Esophagus muscularis mucosa (tissue), 4 donors: ENCODE results near the gene RAX. TPM values are rescaled to one million over a fixed set of nuclear protein-coding genes. Genes with fewer than 3 reads are reported as not detected.

ENCODE experiments used
- DNase-seq: peaks from one replicate; pipeline ENCODE4 v3.0.0-alpha.2; 2017; ENCODE audit errors: extremely low spot score
- H3K27ac ChIP-seq, 4 donors: fragments of 200-600 bp; sonication (generic); replicated peaks in 1 of 4; 1 replicate in 3 of 4; 2 replicates in 1 of 4; pipeline ENCODE4 v1.5.1; 2016 to 2019; ENCODE audit warnings: mild to moderate bottlenecking in 1 of 4
- H3K27me3 ChIP-seq, 4 donors: fragments of 200-600 bp; sonication (generic); one replicate each; pipeline versions ENCODE4 v1.5.1 to v1.6.0; 2016 to 2019
- H3K36me3 ChIP-seq, 4 donors: fragments of 200-600 bp; sonication (generic); one replicate each; pipeline ENCODE4 v1.5.1; 2016 to 2019
- H3K4me1 ChIP-seq, 4 donors: fragments of 200-600 bp; sonication (generic); one replicate each; pipeline ENCODE4 v1.5.1; 2016 to 2019
- H3K4me3 ChIP-seq, 4 donors: fragments of 200-600 bp; sonication (generic); 1 replicate in 2 of 4; 2 replicates in 2 of 4; pipeline ENCODE4 v1.5.1; 2016 to 2019; ENCODE audit warnings: mild to moderate bottlenecking in 4 of 4, moderate library complexity in 1 of 4
- H3K9me3 ChIP-seq, 4 donors: fragments of 200-600 bp; sonication (generic); 1 replicate in 3 of 4; 2 replicates in 1 of 4; pipeline ENCODE4 v1.5.1; 2016 to 2019
- EP300 ChIP-seq: sonication (generic); formaldehyde crosslinking; IDR thresholded peaks from one replicate; pipeline ENCODE4 v1.6.1; 2017; ENCODE audit warnings: antibody characterized with exemption
- POLR2A ChIP-seq: fragments of 450-650 bp; IDR thresholded peaks from one replicate; pipeline ENCODE4 v1.6.1; 2017; ENCODE audit warnings: antibody characterized with exemption, moderate library complexity, mild to moderate bottlenecking, low read depth
- POLR2AphosphoS5 ChIP-seq, 2 donors: sonication (generic); formaldehyde crosslinking; IDR thresholded peaks; one replicate each; pipeline ENCODE4 v1.6.1; 2017; ENCODE audit warnings: antibody characterized with exemption in 2 of 2
- WGBS: methylation state at CpG from one replicate; pipeline ENCODE4 v1.1.5; 2018; 5-methylcytosine and 5-hydroxymethylcytosine counted together
- intact Hi-C: fragments of 100-400 bp; cut with DNase I; formaldehyde crosslinking; loops from one replicate; pipeline ENCODE4 v1.15.1; 2023
- total RNA-seq, 4 donors: library from RNA; depleted of rRNA; stranded (reverse); fragments of >200 nt; gene quantifications; one replicate each; pipeline versions ENCODE4 v1.1.0 to v1.2.1, GENCODE V29; 2016
- TF ChIP-seq, protein P1 (sequence below), 3 experiments: fragments of 200-600 bp in 2 of 3; fragments of 450-650 bp in 1 of 3; sonication (generic) in 2 of 3; IDR thresholded peaks; one replicate each; pipeline ENCODE4 v1.5.1; 2017 to 2019; ENCODE audit warnings: antibody characterized with exemption in 3 of 3, mild to moderate bottlenecking in 2 of 3, moderate library complexity in 1 of 3

Gene RAX
- total RNA-seq, 4 donors from 2014 or later, result not detected

DNA sequence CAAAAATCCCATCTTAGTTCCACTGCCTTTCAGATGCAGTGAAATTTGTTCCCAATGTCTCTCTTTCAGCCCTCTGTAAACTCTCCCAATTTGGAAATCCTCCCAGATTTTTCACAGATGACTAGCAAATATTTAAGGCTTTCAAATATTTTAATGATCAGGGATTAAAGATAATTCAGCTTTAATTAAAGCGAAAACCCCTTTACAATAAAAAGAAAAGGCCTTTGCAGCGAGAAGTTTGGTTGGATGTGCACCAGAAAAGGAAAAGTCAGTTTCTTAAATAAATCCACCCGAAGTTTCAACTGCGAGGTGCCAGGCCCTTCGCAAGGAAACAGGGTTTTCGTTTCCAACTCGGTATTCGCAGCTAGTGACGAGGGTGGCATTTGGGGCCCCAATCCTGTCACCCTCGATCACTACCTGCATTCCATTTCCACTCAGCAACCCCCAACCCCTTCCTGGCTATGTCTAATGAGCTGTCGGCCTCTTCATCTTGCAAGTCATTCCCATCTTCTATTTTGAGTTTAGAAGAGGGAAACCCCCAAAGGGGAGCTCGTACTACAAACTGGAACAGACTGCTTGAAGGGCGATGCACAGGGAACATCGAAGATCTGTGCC lies 1.5 kb downstream of the RAX start:
- Histone ChIP-seq H3K27me3 (peaks cover 3 to 100% (median 72%) of the 10 kb centered on the region in 4 donors), H3K4me1 (peaks cover 24 to 54% (median 52%) of the 10 kb centered on the region in 4 donors), H3K36me3 (no peaks in the 10 kb centered on the region), H3K27ac (no peak overlapping the region), H3K4me3 (peak overlapping the region in 2 of 4 donors; percentile 25 to 43), H3K9me3 (no peaks in the 10 kb centered on the region)
- DNase-seq, result no peak
- TF ChIP-seq POLR2A (no peak), POLR2AphosphoS5 (IDR thresholded peaks at IDR 0.05) (no peak), EP300 (no peak)
- TF ChIP-seq, protein P1, sequence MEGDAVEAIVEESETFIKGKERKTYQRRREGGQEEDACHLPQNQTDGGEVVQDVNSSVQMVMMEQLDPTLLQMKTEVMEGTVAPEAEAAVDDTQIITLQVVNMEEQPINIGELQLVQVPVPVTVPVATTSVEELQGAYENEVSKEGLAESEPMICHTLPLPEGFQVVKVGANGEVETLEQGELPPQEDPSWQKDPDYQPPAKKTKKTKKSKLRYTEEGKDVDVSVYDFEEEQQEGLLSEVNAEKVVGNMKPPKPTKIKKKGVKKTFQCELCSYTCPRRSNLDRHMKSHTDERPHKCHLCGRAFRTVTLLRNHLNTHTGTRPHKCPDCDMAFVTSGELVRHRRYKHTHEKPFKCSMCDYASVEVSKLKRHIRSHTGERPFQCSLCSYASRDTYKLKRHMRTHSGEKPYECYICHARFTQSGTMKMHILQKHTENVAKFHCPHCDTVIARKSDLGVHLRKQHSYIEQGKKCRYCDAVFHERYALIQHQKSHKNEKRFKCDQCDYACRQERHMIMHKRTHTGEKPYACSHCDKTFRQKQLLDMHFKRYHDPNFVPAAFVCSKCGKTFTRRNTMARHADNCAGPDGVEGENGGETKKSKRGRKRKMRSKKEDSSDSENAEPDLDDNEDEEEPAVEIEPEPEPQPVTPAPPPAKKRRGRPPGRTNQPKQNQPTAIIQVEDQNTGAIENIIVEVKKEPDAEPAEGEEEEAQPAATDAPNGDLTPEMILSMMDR (IDR thresholded peaks at IDR 0.05), result no peak
- intact Hi-C loops, result no loop called here
- WGBS, result 23% methylated on average over 14 of the region's 14 CpGs

GRCh38 chr18:59270689-59271257 lies 2.5 kb downstream of the RAX start:
- TF ChIP-seq POLR2AphosphoS5 (IDR thresholded peaks at IDR 0.05), result no peak
- TF ChIP-seq POLR2A, result no peak
- TF ChIP-seq EP300, result no peak
- TF ChIP-seq, protein P1 (IDR thresholded peaks at IDR 0.05), result no peak
- DNase-seq, result peak; percentile 60
- H3K27me3 ChIP-seq, result peaks cover 3 to 100% (median 75%) of the 10 kb centered on the region in 4 donors
- peaks cover 24 to 54% (median 52%) of the 10 kb centered on the region in 4 donors for H3K4me1 ChIP-seq
- H3K27ac ChIP-seq, result no peak overlapping the region
- no peak overlapping the region for H3K4me3 ChIP-seq
- H3K36me3 ChIP-seq, result no peaks in the 10 kb centered on the region
- 24% methylated on average over 4 of the region's 4 CpGs for WGBS
- no peaks in the 10 kb centered on the region for H3K9me3 ChIP-seq
- intact Hi-C loops, result no loop called here

DNA sequence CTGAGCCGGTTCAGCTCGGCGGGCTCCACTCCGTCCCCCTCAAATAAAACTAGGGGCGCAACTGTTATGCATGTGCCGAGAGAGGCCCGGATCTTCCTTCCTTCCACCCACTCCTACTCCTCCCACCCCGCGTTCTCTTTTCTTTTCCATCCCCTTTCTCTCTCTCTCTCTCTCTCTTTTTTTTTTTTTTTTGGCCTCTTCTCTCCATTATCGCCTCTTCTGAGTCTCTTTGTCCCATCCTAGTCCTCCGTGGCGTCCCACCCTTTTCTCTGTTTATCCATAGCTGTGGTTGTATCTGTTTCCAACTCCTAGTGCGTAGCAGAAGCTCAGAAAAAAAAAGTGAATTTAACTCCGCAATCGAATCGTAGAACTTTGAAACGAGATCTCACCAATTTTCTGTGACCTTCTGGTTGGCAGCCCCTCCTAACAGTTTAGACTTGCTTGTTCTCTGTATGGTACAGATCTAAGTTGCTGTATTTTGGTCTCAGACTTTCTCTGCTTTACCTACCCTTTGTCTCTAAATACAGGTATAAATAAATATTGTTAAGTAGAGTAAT lies 3.6 kb downstream of the RAX start:
- H3K4me3 ChIP-seq, result peak overlapping the region in 3 of 4 donors; percentile 3 to 45 (median 35)
- no peak for TF ChIP-seq EP300
- TF ChIP-seq, protein P1 (IDR thresholded peaks at IDR 0.05), result no peak
- no peak for TF ChIP-seq POLR2A
- TF ChIP-seq POLR2AphosphoS5 (IDR thresholded peaks at IDR 0.05), result no peak

GRCh38 chr18:59268721-59269562 lies 4.3 kb downstream of the RAX start:
- intact Hi-C loops, result no loop called here
- H3K4me1 ChIP-seq, result peaks cover 21 to 58% (median 57%) of the 10 kb centered on the region in 4 donors
- peaks cover 3 to 100% (median 82%) of the 10 kb centered on the region in 4 donors for H3K27me3 ChIP-seq
- 2% methylated on average over 11 of the region's 90 CpGs for WGBS
- no peak overlapping the region for H3K27ac ChIP-seq
- H3K4me3 ChIP-seq, result peak overlapping the region; percentile 3 to 45 (median 31)
- TF ChIP-seq POLR2A (no peak), EP300 (no peak), POLR2AphosphoS5 (IDR thresholded peaks at IDR 0.05) (no peak)
- TF ChIP-seq, protein P1 (IDR thresholded peaks at IDR 0.05), result no peak
- no peaks in the 10 kb centered on the region for H3K9me3 ChIP-seq
- peak; percentile 79 for DNase-seq
- H3K36me3 ChIP-seq, result no peaks in the 10 kb centered on the region

More for the DNA sequence above, 3.6 kb downstream of the RAX start:
- no peak overlapping the region for H3K27ac ChIP-seq
- 8% methylated on average over 17 of the region's 17 CpGs for WGBS
- no peaks in the 10 kb centered on the region for H3K36me3 ChIP-seq
- no peaks in the 10 kb centered on the region for H3K9me3 ChIP-seq
- H3K4me1 ChIP-seq, result peaks cover 24 to 61% (median 61%) of the 10 kb centered on the region in 4 donors
- intact Hi-C loops, result no loop called here
- no peak for DNase-seq
- H3K27me3 ChIP-seq, result peaks cover 3 to 100% (median 80%) of the 10 kb centered on the region in 4 donors
